K562 (cell line): Measurements from ENCODE around the gene TPSAB1. TPM values are rescaled to one million over a fixed set of nuclear protein-coding genes. Genes with fewer than 3 reads are reported as not detected.
A peak's percentile ranks its signal among the peaks of the same experiment; 100 is the strongest.
"Not testable (repeated sequence)": the region's sequence is repeated elsewhere in the genome, so short reads cannot be mapped to it uniquely, and the experiment has no call there.

ENCODE experiments used
- ATAC-seq: fragments of 200-7000 bp; cut with Tn5 transposase; 3 replicates; pipeline ENCODE4 v1.9.1; 2020; ENCODE audit warnings: moderate library complexity
- BruUV-seq: library from RNA; stranded (reverse); fragments of 400-500 nt; replicated peaks from 2 replicates; lab custom pipeline; 2021; lab: Mats Ljungman, UMichigan
- CTCF ChIA-PET: fragments of 300-600 bp; formaldehyde crosslinking; extraction: SDS; loops from one replicate; lab custom pipeline; 2021; ENCODE audit warnings: low intra/inter-chr PET ratio; lab: Yijun Ruan, JAX
- POLR2A ChIA-PET: fragments of 300-600, 350-650 bp; sonication (Branson Sonifier 250); formaldehyde crosslinking; extraction: SDS; loops from one replicate; lab custom pipeline; 2021; ENCODE audit warnings: antibody characterized with exemption, inconsistent platforms; lab: Yijun Ruan, JAX
- DNase-seq, 4 experiments: peaks; one replicate each; pipeline versions ENCODE4 v3.0.0 to v3.0.0-alpha.2; 2011 to 2018; ENCODE audit warnings: low spot score in 3 of 4, mixed read lengths in 3 of 4; ENCODE audit errors: extremely low read depth in 1 of 4
- FAIRE-seq: peaks from 2 replicates; lab custom pipeline; 2011; peaks lifted over from hg19 to GRCh38; lab: Jason Lieb, UNC
- H2AFZ ChIP-seq: 2 replicates; pipeline ENCODE4 v1.6.0; 2011; ENCODE audit warnings: low read depth, low read length, control low read depth, inconsistent platforms
- H3K27ac ChIP-seq: fragments of 200-600 bp; 3 replicates; pipeline ENCODE4 v1.8.0; 2011; ENCODE audit warnings: low read depth, mild to moderate bottlenecking, control low read depth, inconsistent platforms, low read length, moderate library complexity, mixed read lengths; ENCODE audit errors: extremely low read depth
- H3K27me3 ChIP-seq, 2 experiments: fragments of 300-600 bp in 1 of 2; 2 replicates in 1 of 2; 3 replicates in 1 of 2; pipeline versions ENCODE4 v1.6.0 to v1.8.0; 2011; ENCODE audit warnings: inconsistent platforms in 2 of 2, low read length in 2 of 2, mild to moderate bottlenecking in 1 of 2, mixed read lengths in 1 of 2, moderate library complexity in 1 of 2; ENCODE audit not compliant: control insufficient read depth in 2 of 2, insufficient read depth in 2 of 2
- H3K36me3 ChIP-seq: fragments of 300-600 bp; 3 replicates; pipeline ENCODE4 v1.8.0; 2011; ENCODE audit warnings: mild to moderate bottlenecking, low read length, inconsistent platforms; ENCODE audit not compliant: control insufficient read depth, insufficient read depth
- H3K4me1 ChIP-seq, 2 experiments: fragments of 200-600 bp in 1 of 2; replicated peaks in 1 of 2; 2 replicates in 1 of 2; 3 replicates in 1 of 2; pipeline versions ENCODE4 v1.5.1 to v1.8.0; 2011; ENCODE audit warnings: inconsistent platforms in 2 of 2, low read length in 2 of 2, mild to moderate bottlenecking in 1 of 2, mixed read lengths in 1 of 2, moderate library complexity in 1 of 2; ENCODE audit not compliant: control insufficient read depth in 2 of 2, insufficient read depth in 2 of 2
- H3K4me2 ChIP-seq: 2 replicates; pipeline ENCODE4 v1.6.1; 2011; ENCODE audit warnings: low read length, control low read depth, inconsistent platforms, mixed read lengths; ENCODE audit not compliant: insufficient read depth
- H3K4me3 ChIP-seq: fragments of 200-600 bp; sonication (generic), shearing (Covaris generic); 2 replicates; pipeline ENCODE4 v1.5.1; 2016; ENCODE audit warnings: control low read depth, inconsistent platforms
- H3K79me2 ChIP-seq: fragments of 200-600 bp; 3 replicates; pipeline ENCODE4 v1.8.0; 2011; ENCODE audit warnings: low read length, inconsistent platforms; ENCODE audit not compliant: control insufficient read depth, insufficient read depth
- H3K9ac ChIP-seq, 2 experiments: 2 replicates each; pipeline versions ENCODE4 v1.6.0 to v1.6.1; 2011; ENCODE audit warnings: low read depth in 2 of 2, low read length in 2 of 2, control low read depth in 1 of 2, inconsistent platforms in 1 of 2, mild to moderate bottlenecking in 1 of 2, mixed read lengths in 1 of 2; ENCODE audit not compliant: insufficient read depth in 1 of 2
- H3K9me1 ChIP-seq: one replicate; pipeline ENCODE4 v1.6.0; 2011; ENCODE audit warnings: inconsistent platforms, mild to moderate bottlenecking, low read length, moderate library complexity; ENCODE audit not compliant: control insufficient read depth, insufficient read depth
- H3K9me3 ChIP-seq: replicated peaks from 2 replicates; pipeline ENCODE4 v1.5.1; 2011; ENCODE audit warnings: low read depth, low read length, inconsistent platforms; ENCODE audit not compliant: control insufficient read depth, insufficient read depth
- H4K20me1 ChIP-seq: replicated peaks from 2 replicates; pipeline ENCODE4 v1.6.1; 2011; ENCODE audit warnings: low read length, inconsistent platforms, mixed read lengths; ENCODE audit not compliant: control insufficient read depth, insufficient read depth
- WGBS: fragments of 100-300 bp; shearing (Covaris generic); methylation state at CpG from one replicate; pipeline ENCODE4 v1.1.6; 2016; ENCODE audit warnings: low coverage, mixed read lengths; ENCODE audit not compliant: insufficient coverage; ENCODE audit errors: missing lambda C conversion rate; 5-methylcytosine and 5-hydroxymethylcytosine counted together
- in situ Hi-C: fragments of 300-500 bp; cut with MboI; formaldehyde crosslinking; loops from 4 replicates; pipeline ENCODE4 v1.15.0; 2018; ENCODE audit warnings: inconsistent platforms, mixed read lengths
- intact Hi-C: fragments of 100-400 bp; cut with micrococcal nuclease; formaldehyde crosslinking; loops from 2 replicates; pipeline ENCODE4 v1.14.2; 2022
- polyA plus RNA-seq, 8 experiments: library from polyadenylated mRNA; depleted of rRNA in 4 of 8; stranded (reverse) in 5 of 8; unstranded in 3 of 8; fragments of >200 nt; fragmentation: Nextera tagmentation in 2 of 8; fragmentation: Illumina TruSeq in 1 of 8; extraction: Ambion mirVana in 2 of 8; extraction: Trizol in 1 of 8; gene quantifications; 2 replicates each; pipeline versions ENCODE4 v1.2.1 to v1.2.3, GENCODE V29; 2011 to 2014; ENCODE audit warnings: inconsistent platforms in 1 of 8, missing spikeins in 1 of 8
- total RNA-seq, 7 experiments: library from RNA; depleted of rRNA in 6 of 7; stranded (reverse); fragments of >200 nt in 6 of 7; fragmentation: Illumina TruSeq in 2 of 7; extraction: Trizol in 2 of 7; gene quantifications; 2 replicates each; pipeline versions ENCODE4 v1.2.1 to v1.2.3, GENCODE V29; 2011 to 2021; ENCODE audit warnings: low replicate concordance in 1 of 7

TPSAB1 gene
- total and polyA plus RNA-seq, 9 of the 15 experiments (the other 6 are each of a cell fraction or from before 2014, with no cell fraction given): not detected

GRCh38 chr16:1230471-1231212, 9.9 kb upstream of the TPSAB1 start:
- CTCF ChIA-PET, H3K9me1 ChIP-seq, DNase-seq, BruUV-seq, ATAC-seq, H3K79me2 ChIP-seq, H3K36me3 ChIP-seq, POLR2A ChIA-PET, H4K20me1 ChIP-seq, H3K4me1 ChIP-seq, H3K4me3 ChIP-seq, H2AFZ ChIP-seq, H3K27me3 ChIP-seq, intact Hi-C loops, FAIRE-seq, H3K4me2 ChIP-seq, in situ Hi-C loops, H3K27ac ChIP-seq, H3K9ac ChIP-seq, H3K9me3 ChIP-seq: not testable (repeated sequence)
- WGBS: 2% methylated on average over 11 of the region's 17 CpGs

- ATAC-seq, H3K9me3 ChIP-seq, H4K20me1 ChIP-seq, BruUV-seq, CTCF ChIA-PET, H3K79me2 ChIP-seq, H3K4me2 ChIP-seq, POLR2A ChIA-PET, FAIRE-seq, H3K36me3 ChIP-seq, H3K4me1 ChIP-seq, DNase-seq, H3K27me3 ChIP-seq, H3K4me3 ChIP-seq, in situ Hi-C loops, H3K9ac ChIP-seq, H2AFZ ChIP-seq, intact Hi-C loops, H3K27ac ChIP-seq, H3K9me1 ChIP-seq: not testable (repeated sequence)
- no CpG with 5 or more reads among the region's 7 CpGs for WGBS
Observed at GRCh38 chr16:1231301-1231700, 9.2 kb upstream of the TPSAB1 start.

- H2AFZ ChIP-seq, BruUV-seq, H3K4me3 ChIP-seq, DNase-seq, FAIRE-seq, in situ Hi-C loops, H3K9me1 ChIP-seq, H4K20me1 ChIP-seq, H3K4me1 ChIP-seq, CTCF ChIA-PET, H3K27ac ChIP-seq, H3K27me3 ChIP-seq, POLR2A ChIA-PET, H3K9ac ChIP-seq, H3K9me3 ChIP-seq, H3K36me3 ChIP-seq, H3K79me2 ChIP-seq, intact Hi-C loops, H3K4me2 ChIP-seq: not testable (repeated sequence)
- WGBS: no CpG with 5 or more reads among the region's 47 CpGs
- ATAC-seq: peak; percentile 94
Observed at GRCh38 chr16:1232049-1232748, 8.3 kb upstream of the TPSAB1 start.
